Astrocyte of the spinal cord (primary cell): ENCODE results near the gene GABRA4.

Experiments
- DNase-seq: peaks from one replicate; pipeline ENCODE4 v3.0.0; 2011; ENCODE audit warnings: low read depth, low spot score
- H3K4me3 ChIP-seq: 2 replicates; pipeline ENCODE4 v1.5.1; 2011; ENCODE audit warnings: low read depth, mild to moderate bottlenecking, low read length, moderate library complexity
- CTCF ChIP-seq: IDR thresholded peaks from 2 replicates; pipeline ENCODE4 v1.5.1; 2012; ENCODE audit warnings: low read depth, mild to moderate bottlenecking, low read length, inconsistent platforms
- in situ Hi-C: cut with HindIII; loops from 2 replicates; pipeline ENCODE4 v1.10.0; 2017; ENCODE audit warnings: low sequenced_read_pairs

The GABRA4 gene

DNA sequence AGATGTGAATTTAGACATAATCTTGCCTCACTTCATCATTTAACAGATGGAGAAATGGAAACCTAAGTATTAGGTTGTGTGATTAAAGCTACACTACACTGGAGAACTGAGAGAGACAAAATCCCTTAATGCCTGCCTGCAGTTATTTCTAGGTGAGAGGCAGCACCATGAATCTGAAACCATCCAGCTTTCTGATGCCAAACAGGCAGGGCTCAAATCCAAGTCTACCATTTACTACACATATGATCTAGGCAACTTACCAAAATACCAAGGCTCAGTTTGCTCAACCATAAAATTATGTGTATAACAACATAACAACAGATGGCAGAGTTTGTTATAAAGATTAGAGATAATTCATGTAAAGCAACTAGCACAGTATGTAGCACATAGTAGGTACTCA lies 38.7 kb downstream of the GABRA4 start:
- no peak overlapping the region for H3K4me3 ChIP-seq
- no peak for DNase-seq
- in situ Hi-C loops = no loop called here
- no peak for TF ChIP-seq CTCF

- TF ChIP-seq CTCF = no peak
- DNase-seq = no peak
- H3K4me3 ChIP-seq = no peak overlapping the region
- in situ Hi-C loops = no loop called here
Measured at GRCh38 chr4:46953564-46953963, 39.8 kb downstream of the GABRA4 start.

GRCh38 chr4:46952451-46952850 lies 40.9 kb downstream of the GABRA4 start:
- DNase-seq = no peak
- TF ChIP-seq CTCF = no peak
- in situ Hi-C loops = no loop called here
- H3K4me3 ChIP-seq = no peak overlapping the region

- TF ChIP-seq CTCF = no peak
- in situ Hi-C loops = no loop called here
- H3K4me3 ChIP-seq = no peak overlapping the region
- no peak for DNase-seq
Measured at GRCh38 chr4:46950826-46951225, 42.6 kb downstream of the GABRA4 start.

DNA sequence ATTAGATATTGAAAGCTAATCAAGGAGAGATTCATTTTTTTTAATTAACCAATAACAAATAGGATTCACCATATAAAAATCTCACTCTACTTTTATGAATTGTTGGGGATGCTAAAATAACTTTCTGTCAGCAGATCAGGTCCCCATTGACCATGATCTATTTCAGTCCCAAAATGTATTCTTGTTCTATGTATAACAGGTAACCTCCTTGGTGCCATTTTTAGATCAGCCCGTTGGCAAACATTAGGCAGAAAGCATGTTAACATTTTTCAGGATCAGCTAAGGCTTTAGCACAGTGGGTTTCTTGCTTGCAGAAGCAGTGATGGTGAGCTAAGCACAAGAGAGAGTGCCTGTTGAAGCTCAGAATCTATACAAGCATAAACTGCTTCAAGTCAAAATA lies 43.6 kb downstream of the GABRA4 start:
- in situ Hi-C loops = no loop called here
- no peak for DNase-seq
- no peak overlapping the region for H3K4me3 ChIP-seq
- no peak for TF ChIP-seq CTCF

GRCh38 chr4:46947541-46947940 lies 45.8 kb downstream of the GABRA4 start:
- in situ Hi-C loops = no loop called here
- no peak overlapping the region for H3K4me3 ChIP-seq
- TF ChIP-seq CTCF = no peak
- no peak for DNase-seq

- TF ChIP-seq CTCF = no peak
- no peak overlapping the region for H3K4me3 ChIP-seq
- in situ Hi-C loops = no loop called here
- DNase-seq = peak; percentile 11
Measured at GRCh38 chr4:46946919-46947536, 46.4 kb downstream of the GABRA4 start.
